HT-29 (cell line): ENCODE data around the gene TRPM1. TPM values are rescaled to one million over a fixed set of nuclear protein-coding genes. Genes with fewer than 3 reads are reported as not detected.
A peak's percentile ranks its signal among the peaks of the same experiment; 100 is the strongest.

Source experiments
- DNase-seq: peaks from one replicate; pipeline ENCODE4 v3.0.0-alpha.2; 2015; ENCODE audit warnings: low spot score
- total RNA-seq: library from RNA; depleted of rRNA; stranded (reverse); fragments of >200 nt; shearing (Covaris generic); gene quantifications from 2 replicates; pipeline ENCODE4 v1.2.3, GENCODE V29; 2014

TRPM1 gene
- total RNA-seq, 1 experiment from 2014 or later = not detected

- no peak for DNase-seq
Measured at GRCh38 chr15:31020542-31020941, 81.0 kb downstream of the TRPM1 start.

- no peak for DNase-seq
Measured at GRCh38 chr15:31019986-31020385, 81.5 kb downstream of the TRPM1 start.

GRCh38 chr15:31017311-31017710 is 84.2 kb downstream of the TRPM1 start:
- no peak for DNase-seq

- no peak for DNase-seq
Measured at GRCh38 chr15:31016446-31016915, 85.0 kb downstream of the TRPM1 start.

- DNase-seq = no peak
Measured at GRCh38 chr15:31014608-31014925, 87.0 kb downstream of the TRPM1 start.

GRCh38 chr15:31013863-31014607 is 87.5 kb downstream of the TRPM1 start:
- no peak for DNase-seq

- no peak for DNase-seq
Measured at GRCh38 chr15:31012455-31012854, 89.1 kb downstream of the TRPM1 start.

GRCh38 chr15:31010036-31010435 is 91.5 kb downstream of the TRPM1 start:
- no peak for DNase-seq

- DNase-seq = no peak
Measured at GRCh38 chr15:31005660-31006059, 95.9 kb downstream of the TRPM1 start.

- DNase-seq = no peak
Measured at GRCh38 chr15:31004220-31004733, 97.2 kb downstream of the TRPM1 start.

- no peak for DNase-seq
Measured at GRCh38 chr15:31001702-31002101, 99.8 kb downstream of the TRPM1 start.

- no peak for DNase-seq
Measured at GRCh38 chr15:30999729-31000128, 101.8 kb downstream of the TRPM1 start.

- DNase-seq = no peak
Measured at GRCh38 chr15:30997270-30997669, 104.3 kb downstream of the TRPM1 start.

GRCh38 chr15:30992249-30992864 is 109.2 kb downstream of the TRPM1 start:
- peak; percentile 59 for DNase-seq

- DNase-seq = peak; percentile 93
Measured at GRCh38 chr15:30991255-30992235, 110.0 kb downstream of the TRPM1 start, which contains the start of gene MTMR10. MTMR10 (minus strand) TSS chr15:30991628; CDS start chr15:30991506, 122 bp downstream.

- peak; percentile 67 for DNase-seq
Measured at GRCh38 chr15:30990446-30991254, 110.9 kb downstream of the TRPM1 start.

- DNase-seq = peak; percentile 57
Measured at GRCh38 chr15:30990036-30990435, 111.5 kb downstream of the TRPM1 start.

GRCh38 chr15:30985081-30985531 is 116.4 kb downstream of the TRPM1 start:
- no peak for DNase-seq

- no peak for DNase-seq
Measured at GRCh38 chr15:30984542-30984941, 117.0 kb downstream of the TRPM1 start.

GRCh38 chr15:30984118-30984517 is 117.4 kb downstream of the TRPM1 start:
- no peak for DNase-seq

GRCh38 chr15:30979457-30979856 is 122.1 kb downstream of the TRPM1 start:
- no peak for DNase-seq
